HK-2 (cell line): Measurements from ENCODE around the gene GGT5.
"Not testable (repeated sequence)": the region's sequence is repeated elsewhere in the genome, so short reads cannot be mapped to it uniquely, and the experiment has no call there.

ENCODE experiments used
- DNase-seq: peaks from one replicate; pipeline ENCODE4 v3.0.0-alpha.2; 2018; ENCODE audit not compliant: unreplicated experiment

Gene GGT5

GRCh38 chr22:24262185-24262749, 17.4 kb upstream of the GGT5 start:
- DNase-seq = not testable (repeated sequence)

GRCh38 chr22:24259459-24259858, 14.6 kb upstream of the GGT5 start:
- peak; percentile 68 for DNase-seq

- not testable (repeated sequence) for DNase-seq
Measured at GRCh38 chr22:24256736-24257135, 11.9 kb upstream of the GGT5 start.

GRCh38 chr22:24256136-24256535, 11.3 kb upstream of the GGT5 start:
- DNase-seq = not testable (repeated sequence)

GRCh38 chr22:24253126-24253525, 8.2 kb upstream of the GGT5 start:
- DNase-seq = not testable (repeated sequence)

GRCh38 chr22:24251286-24251685, 6.4 kb upstream of the GGT5 start:
- DNase-seq = not testable (repeated sequence)

GRCh38 chr22:24249413-24249812, 4.5 kb upstream of the GGT5 start:
- DNase-seq = not testable (repeated sequence)

GRCh38 chr22:24248611-24249010, 3.7 kb upstream of the GGT5 start:
- DNase-seq = not testable (repeated sequence)

- DNase-seq = peak; percentile 79
Measured at GRCh38 chr22:24247564-24248344, 2.9 kb upstream of the GGT5 start.

- DNase-seq = no peak
Measured at GRCh38 chr22:24247011-24247507, 2.2 kb upstream of the GGT5 start.

GRCh38 chr22:24245584-24246561, 991 bp upstream of the GGT5 start:
- not testable (repeated sequence) for DNase-seq

GRCh38 chr22:24244144-24244787, 616 bp downstream of the GGT5 start:
- DNase-seq = no peak

- DNase-seq = not testable (repeated sequence)
Measured at GRCh38 chr22:24243417-24243816, 1.5 kb downstream of the GGT5 start.

GRCh38 chr22:24240985-24241692, 3.7 kb downstream of the GGT5 start:
- DNase-seq = not testable (repeated sequence)

GRCh38 chr22:24240381-24240780, 4.5 kb downstream of the GGT5 start:
- DNase-seq = no peak

- DNase-seq = not testable (repeated sequence)
Measured at GRCh38 chr22:24238101-24238694, 6.7 kb downstream of the GGT5 start.

- no peak for DNase-seq
Measured at GRCh38 chr22:24236656-24237055, 8.2 kb downstream of the GGT5 start.

- DNase-seq = no peak
Measured at GRCh38 chr22:24235315-24235714, 9.6 kb downstream of the GGT5 start.

- no peak for DNase-seq
Measured at GRCh38 chr22:24233816-24234215, 11.1 kb downstream of the GGT5 start.

GRCh38 chr22:24233235-24233634, 11.6 kb downstream of the GGT5 start:
- no peak for DNase-seq
